Measurements from ENCODE around the gene SHISA7. TPM values are rescaled to one million over a fixed set of nuclear protein-coding genes. Genes with fewer than 3 reads are reported as not detected.

The SHISA7 gene
- total RNA-seq, 1 donor from 2014 or later, result 0.21 TPM

DNA sequence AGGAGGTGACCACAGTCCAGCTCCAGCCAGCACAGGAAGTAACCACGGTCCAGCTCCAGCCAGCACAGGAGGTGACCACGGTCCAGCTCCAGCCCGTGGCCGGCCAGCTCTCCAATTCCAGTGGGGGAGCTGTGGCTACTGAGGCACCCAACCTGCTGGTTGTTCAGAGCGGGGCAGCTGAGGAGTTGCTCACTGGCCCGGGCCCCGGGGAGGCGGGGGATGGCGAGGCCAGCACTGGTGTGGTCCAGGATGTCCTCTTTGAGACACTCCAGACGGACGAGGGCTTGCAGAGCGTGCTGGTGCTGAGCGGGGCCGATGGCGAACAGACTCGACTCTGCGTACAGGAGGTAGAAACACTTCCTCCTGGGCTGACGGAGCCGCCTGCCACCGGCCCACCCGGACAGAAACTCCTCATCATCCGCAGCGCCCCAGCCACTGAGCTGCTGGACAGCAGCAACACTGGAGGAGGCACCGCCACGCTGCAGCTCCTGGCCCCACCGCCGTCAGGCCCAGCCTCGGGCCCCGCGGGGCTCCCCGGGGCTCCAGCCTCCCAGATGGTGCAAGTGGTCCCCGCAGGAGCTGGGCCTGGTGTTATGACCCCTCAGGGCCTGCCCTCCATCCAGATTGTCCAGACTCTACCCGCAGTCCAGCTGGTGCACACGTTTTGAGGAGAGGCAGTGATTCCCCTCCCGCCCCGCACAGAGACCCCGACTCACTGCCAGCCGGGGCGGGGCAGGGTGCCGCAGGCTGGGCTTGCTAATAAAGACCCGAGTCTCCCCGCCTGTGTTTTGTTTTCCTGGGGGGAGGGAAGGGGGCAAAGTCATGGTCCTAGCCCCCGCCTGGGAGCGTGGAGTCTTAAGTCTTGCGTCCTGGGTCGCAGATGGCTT lies 40.8 kb upstream of the SHISA7 start:
- Histone ChIP-seq H3K27me3 (no peaks in the 10 kb centered on the region), H3K4me2 (peak overlapping the region; percentile 95), H3K4me3 (peak overlapping the region; percentile 63), H3K36me3 (no peaks in the 10 kb centered on the region), H3K9me3 (ENCODE audit: low read depth) (no peaks in the 10 kb centered on the region), H3F3A (ENCODE audit: low read depth) (peaks cover 28% of the 10 kb centered on the region), H3K9ac (no peak overlapping the region), H3K4me1 (peaks cover 39% of the 10 kb centered on the region), H4K20me1 (ENCODE audit: low read depth) (peaks cover 25% of the 10 kb centered on the region), H3K27ac (no peak overlapping the region), H3K79me2 (ENCODE audit: low read depth) (peaks cover 14% of the 10 kb centered on the region), H2AFZ (replicated peaks) (no peak overlapping the region)
- peaks cover 28% of the 10 kb centered on the region for H3K4me1 Mint-ChIP-seq
- peak overlapping the region; percentile 82 for H3K4me3 Mint-ChIP-seq
- H3K9me3 Mint-ChIP-seq, result no peaks in the 10 kb centered on the region
- H3K27ac Mint-ChIP-seq, result no peak overlapping the region
- TF ChIP-seq, protein P1, sequence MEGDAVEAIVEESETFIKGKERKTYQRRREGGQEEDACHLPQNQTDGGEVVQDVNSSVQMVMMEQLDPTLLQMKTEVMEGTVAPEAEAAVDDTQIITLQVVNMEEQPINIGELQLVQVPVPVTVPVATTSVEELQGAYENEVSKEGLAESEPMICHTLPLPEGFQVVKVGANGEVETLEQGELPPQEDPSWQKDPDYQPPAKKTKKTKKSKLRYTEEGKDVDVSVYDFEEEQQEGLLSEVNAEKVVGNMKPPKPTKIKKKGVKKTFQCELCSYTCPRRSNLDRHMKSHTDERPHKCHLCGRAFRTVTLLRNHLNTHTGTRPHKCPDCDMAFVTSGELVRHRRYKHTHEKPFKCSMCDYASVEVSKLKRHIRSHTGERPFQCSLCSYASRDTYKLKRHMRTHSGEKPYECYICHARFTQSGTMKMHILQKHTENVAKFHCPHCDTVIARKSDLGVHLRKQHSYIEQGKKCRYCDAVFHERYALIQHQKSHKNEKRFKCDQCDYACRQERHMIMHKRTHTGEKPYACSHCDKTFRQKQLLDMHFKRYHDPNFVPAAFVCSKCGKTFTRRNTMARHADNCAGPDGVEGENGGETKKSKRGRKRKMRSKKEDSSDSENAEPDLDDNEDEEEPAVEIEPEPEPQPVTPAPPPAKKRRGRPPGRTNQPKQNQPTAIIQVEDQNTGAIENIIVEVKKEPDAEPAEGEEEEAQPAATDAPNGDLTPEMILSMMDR (IDR thresholded peaks at IDR 0.05), result no peak
- no peak for TF ChIP-seq EZH2 (IDR thresholded peaks at IDR 0.05)
- TF ChIP-seq EZH2phosphoT487 (IDR thresholded peaks at IDR 0.05), result no peak
- H3K36me3 Mint-ChIP-seq, result peaks cover 2% of the 10 kb centered on the region
- peaks cover 8% of the 10 kb centered on the region for H3K27me3 Mint-ChIP-seq (ENCODE audit: insufficient read depth, low read depth)
- no peak for DNase-seq (ENCODE audit: low spot score)

DNA sequence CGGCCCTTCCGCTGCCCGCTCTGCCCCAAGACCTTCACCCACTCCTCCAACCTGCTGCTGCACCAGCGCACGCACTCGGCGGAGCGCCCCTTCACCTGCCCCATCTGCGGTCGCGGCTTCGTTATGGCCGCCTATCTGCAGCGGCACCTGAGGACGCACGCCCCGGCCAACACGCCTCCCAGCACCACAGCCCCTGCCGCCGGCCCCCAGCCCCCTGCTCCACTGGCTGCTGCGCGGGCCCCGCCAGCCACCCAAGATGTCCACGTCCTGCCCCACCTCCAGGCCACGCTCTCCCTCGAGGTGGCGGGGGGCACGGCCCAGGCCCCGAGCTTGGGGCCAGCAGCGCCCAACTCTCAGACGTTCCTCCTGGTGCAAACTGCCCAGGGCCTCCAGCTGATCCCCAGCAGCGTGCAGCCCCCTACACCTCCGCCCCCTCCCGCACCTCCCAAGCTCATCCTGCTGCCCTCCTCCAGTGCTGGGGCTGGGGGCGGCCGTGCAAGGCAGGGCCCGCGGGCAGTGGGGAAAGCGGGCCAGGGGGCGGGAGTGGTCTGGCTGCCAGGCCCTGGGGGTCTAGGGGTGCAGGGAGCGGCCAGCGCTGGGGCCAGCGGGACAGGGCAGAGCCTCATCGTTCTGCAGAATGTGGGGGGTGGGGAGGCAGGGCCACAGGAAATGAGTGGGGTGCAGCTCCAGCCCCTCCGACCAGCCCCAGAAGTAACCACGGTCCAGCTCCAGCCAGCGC lies 40.0 kb upstream of the SHISA7 start:
- no peak overlapping the region for H3K27ac ChIP-seq
- no peak for TF ChIP-seq EZH2phosphoT487 (IDR thresholded peaks at IDR 0.05)
- TF ChIP-seq, protein P1 (IDR thresholded peaks at IDR 0.05), result no peak
- no peak for TF ChIP-seq EZH2 (IDR thresholded peaks at IDR 0.05)
- H2AFZ ChIP-seq (replicated peaks), result no peak overlapping the region
- peaks cover 28% of the 10 kb centered on the region for H3F3A ChIP-seq (ENCODE audit: low read depth)
- Mint-ChIP-seq H3K27ac (no peak overlapping the region), H3K27me3 (ENCODE audit: insufficient read depth, low read depth) (peaks cover 8% of the 10 kb centered on the region), H3K9me3 (no peaks in the 10 kb centered on the region), H3K4me3 (peak overlapping the region; percentile 48), H3K36me3 (peaks cover 2% of the 10 kb centered on the region), H3K4me1 (peaks cover 33% of the 10 kb centered on the region)
- H3K79me2 ChIP-seq (ENCODE audit: low read depth), result peaks cover 22% of the 10 kb centered on the region
- H3K4me3 ChIP-seq, result no peak overlapping the region
- H3K9ac ChIP-seq, result no peak overlapping the region
- no peak overlapping the region for H3K4me2 ChIP-seq
- H3K36me3 ChIP-seq, result no peaks in the 10 kb centered on the region
- H4K20me1 ChIP-seq (ENCODE audit: low read depth), result peaks cover 25% of the 10 kb centered on the region
- peaks cover 33% of the 10 kb centered on the region for H3K4me1 ChIP-seq
- no peak for DNase-seq (ENCODE audit: low spot score)
- H3K9me3 ChIP-seq (ENCODE audit: low read depth), result no peaks in the 10 kb centered on the region
- H3K27me3 ChIP-seq, result no peaks in the 10 kb centered on the region

DNA sequence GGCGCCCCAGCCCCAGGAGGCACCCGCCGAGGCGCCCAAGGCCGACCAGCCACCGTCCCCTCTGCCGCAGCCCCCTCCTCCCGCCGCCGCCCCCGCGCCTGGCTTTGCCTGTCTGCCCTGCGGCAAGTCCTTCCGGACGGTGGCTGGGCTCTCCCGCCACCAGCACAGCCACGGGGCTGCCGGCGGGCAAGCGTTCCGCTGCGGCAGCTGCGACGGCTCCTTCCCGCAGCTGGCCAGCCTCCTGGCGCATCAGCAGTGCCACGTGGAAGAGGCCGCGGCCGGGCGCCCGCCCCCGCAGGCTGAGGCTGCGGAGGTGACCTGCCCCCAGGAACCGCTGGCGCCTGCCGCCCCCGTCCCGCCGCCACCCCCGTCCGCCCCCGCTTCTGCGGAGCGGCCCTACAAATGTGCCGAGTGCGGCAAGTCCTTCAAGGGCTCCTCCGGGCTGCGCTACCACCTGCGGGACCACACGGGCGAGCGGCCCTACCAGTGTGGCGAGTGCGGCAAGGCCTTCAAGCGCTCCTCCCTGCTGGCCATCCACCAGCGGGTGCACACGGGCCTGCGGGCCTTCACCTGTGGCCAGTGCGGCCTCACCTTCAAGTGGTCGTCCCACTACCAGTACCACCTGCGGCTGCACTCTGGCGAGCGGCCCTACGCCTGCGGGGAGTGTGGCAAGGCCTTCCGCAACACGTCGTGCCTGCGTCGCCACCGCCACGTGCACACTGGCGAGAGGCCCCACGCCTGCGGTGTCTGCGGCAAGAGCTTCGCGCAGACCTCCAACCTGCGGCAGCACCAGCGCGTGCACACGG lies 39.3 kb upstream of the SHISA7 start:
- no peak for DNase-seq (ENCODE audit: low spot score)
- Histone ChIP-seq H3K27ac (no peak overlapping the region), H3K9me3 (ENCODE audit: low read depth) (no peaks in the 10 kb centered on the region), H3K4me1 (peaks cover 35% of the 10 kb centered on the region), H3F3A (ENCODE audit: low read depth) (peaks cover 28% of the 10 kb centered on the region), H3K4me3 (no peak overlapping the region), H3K79me2 (ENCODE audit: low read depth) (peaks cover 30% of the 10 kb centered on the region), H3K9ac (no peak overlapping the region), H3K4me2 (no peak overlapping the region), H3K27me3 (no peaks in the 10 kb centered on the region), H3K36me3 (no peaks in the 10 kb centered on the region), H2AFZ (replicated peaks) (no peak overlapping the region), H4K20me1 (ENCODE audit: low read depth) (peaks cover 18% of the 10 kb centered on the region)
- Mint-ChIP-seq H3K4me3 (no peak overlapping the region), H3K36me3 (peaks cover 2% of the 10 kb centered on the region), H3K9me3 (no peaks in the 10 kb centered on the region), H3K27me3 (ENCODE audit: insufficient read depth, low read depth) (peaks cover 8% of the 10 kb centered on the region), H3K27ac (no peak overlapping the region), H3K4me1 (peaks cover 34% of the 10 kb centered on the region)
- TF ChIP-seq EZH2 (IDR thresholded peaks at IDR 0.05), result no peak
- TF ChIP-seq, protein P1 (IDR thresholded peaks at IDR 0.05), result no peak
- no peak for TF ChIP-seq EZH2phosphoT487 (IDR thresholded peaks at IDR 0.05)
